Endothelial cell (in vitro differentiated cells): ENCODE data around the gene PMM1. TPM values are rescaled to one million over a fixed set of nuclear protein-coding genes. Genes with fewer than 3 reads are reported as not detected.

ENCODE experiments used
- DNase-seq: peaks from one replicate; pipeline ENCODE4 v3.0.0; 2021; ENCODE audit warnings: low spot score
- H3K27ac Mint-ChIP-seq: one replicate; pipeline ENCODE4 v1.8.0; 2021; ENCODE audit warnings: mixed read lengths, inconsistent platforms; ENCODE audit not compliant: unreplicated experiment
- H3K27me3 Mint-ChIP-seq: one replicate; pipeline ENCODE4 v1.8.0; 2021; ENCODE audit warnings: mild to moderate bottlenecking, moderate library complexity, mixed read lengths, inconsistent platforms; ENCODE audit not compliant: unreplicated experiment
- H3K36me3 Mint-ChIP-seq: one replicate; pipeline ENCODE4 v1.8.0; 2021; ENCODE audit warnings: mild to moderate bottlenecking, low read depth, mixed read lengths, inconsistent platforms; ENCODE audit not compliant: unreplicated experiment
- H3K4me1 Mint-ChIP-seq: one replicate; pipeline ENCODE4 v1.8.0; 2021; ENCODE audit warnings: mild to moderate bottlenecking, mixed read lengths, inconsistent platforms; ENCODE audit not compliant: unreplicated experiment
- H3K4me3 Mint-ChIP-seq: one replicate; pipeline ENCODE4 v1.8.0; 2021; ENCODE audit warnings: mild to moderate bottlenecking, mixed read lengths, inconsistent platforms; ENCODE audit not compliant: unreplicated experiment
- H3K9me3 Mint-ChIP-seq: one replicate; pipeline ENCODE4 v1.8.0; 2021; ENCODE audit warnings: mixed read lengths, inconsistent platforms; ENCODE audit not compliant: unreplicated experiment
- total RNA-seq: library from RNA; stranded (reverse); fragmentation: NEBNext Ultra II Directional; extraction: Animal tissue kit (Norgen Biotek cat#: 25700); gene quantifications from one replicate; pipeline ENCODE4 v1.2.1, GENCODE V29; 2021; ENCODE audit not compliant: unreplicated experiment
- TF ChIP-seq, protein P1 (sequence below): fragments of 200-600 bp; sonication (generic); IDR thresholded peaks from one replicate; pipeline ENCODE4 v1.5.0; 2021; ENCODE audit warnings: antibody characterized with exemption; ENCODE audit not compliant: unreplicated experiment

The PMM1 gene
- total RNA-seq, 1 donor from 2014 or later: 6.0 TPM

DNA sequence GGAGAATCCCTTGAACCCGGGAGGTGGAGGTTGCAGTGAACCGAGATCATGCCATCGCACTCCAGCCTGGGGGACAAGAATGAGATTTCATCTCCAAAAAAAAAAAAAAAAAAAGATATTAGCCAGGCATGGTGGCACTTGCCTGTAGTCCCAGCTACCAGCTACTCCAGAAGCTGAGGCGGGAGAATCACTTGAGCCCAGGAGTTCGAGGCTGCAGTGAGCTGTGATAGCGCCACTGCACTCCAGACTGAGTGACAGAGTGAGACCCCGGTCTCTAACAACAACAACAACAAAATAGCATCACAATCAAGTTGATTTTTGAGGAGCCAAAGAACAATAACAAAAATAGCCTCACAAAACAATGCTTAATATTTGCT, 2.3 kb downstream of the PMM1 start:
- H3K36me3 Mint-ChIP-seq: no peaks in the 10 kb centered on the region
- no peak overlapping the region for H3K27ac Mint-ChIP-seq
- H3K4me3 Mint-ChIP-seq: no peak overlapping the region
- H3K4me1 Mint-ChIP-seq: peaks cover 2% of the 10 kb centered on the region
- H3K27me3 Mint-ChIP-seq: peaks cover 9% of the 10 kb centered on the region
- no peak for DNase-seq
- TF ChIP-seq, protein P1, sequence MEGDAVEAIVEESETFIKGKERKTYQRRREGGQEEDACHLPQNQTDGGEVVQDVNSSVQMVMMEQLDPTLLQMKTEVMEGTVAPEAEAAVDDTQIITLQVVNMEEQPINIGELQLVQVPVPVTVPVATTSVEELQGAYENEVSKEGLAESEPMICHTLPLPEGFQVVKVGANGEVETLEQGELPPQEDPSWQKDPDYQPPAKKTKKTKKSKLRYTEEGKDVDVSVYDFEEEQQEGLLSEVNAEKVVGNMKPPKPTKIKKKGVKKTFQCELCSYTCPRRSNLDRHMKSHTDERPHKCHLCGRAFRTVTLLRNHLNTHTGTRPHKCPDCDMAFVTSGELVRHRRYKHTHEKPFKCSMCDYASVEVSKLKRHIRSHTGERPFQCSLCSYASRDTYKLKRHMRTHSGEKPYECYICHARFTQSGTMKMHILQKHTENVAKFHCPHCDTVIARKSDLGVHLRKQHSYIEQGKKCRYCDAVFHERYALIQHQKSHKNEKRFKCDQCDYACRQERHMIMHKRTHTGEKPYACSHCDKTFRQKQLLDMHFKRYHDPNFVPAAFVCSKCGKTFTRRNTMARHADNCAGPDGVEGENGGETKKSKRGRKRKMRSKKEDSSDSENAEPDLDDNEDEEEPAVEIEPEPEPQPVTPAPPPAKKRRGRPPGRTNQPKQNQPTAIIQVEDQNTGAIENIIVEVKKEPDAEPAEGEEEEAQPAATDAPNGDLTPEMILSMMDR: no peak
- H3K9me3 Mint-ChIP-seq: no peaks in the 10 kb centered on the region

DNA sequence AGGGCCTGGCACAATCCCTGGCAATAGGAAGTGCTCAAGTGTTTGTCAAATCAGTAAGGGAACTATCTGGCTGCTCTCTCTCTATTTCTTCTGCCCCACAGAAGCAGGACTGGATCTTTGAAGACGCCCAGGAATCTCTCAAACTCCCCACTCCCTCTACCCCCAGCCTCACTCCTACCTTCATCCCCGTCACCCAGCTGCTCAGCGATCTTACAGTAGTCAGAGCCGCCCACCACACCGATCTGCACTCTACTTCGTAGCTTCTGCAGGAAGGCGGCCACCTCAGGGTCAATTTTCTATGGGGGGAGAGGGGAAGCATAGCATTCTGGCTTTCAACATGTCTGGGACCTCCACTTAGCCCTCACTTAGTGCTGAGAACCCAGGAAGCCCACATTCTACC, 3.7 kb downstream of the PMM1 start:
- H3K27ac Mint-ChIP-seq: no peak overlapping the region
- TF ChIP-seq, protein P1: no peak
- H3K36me3 Mint-ChIP-seq: no peaks in the 10 kb centered on the region
- peaks cover 3% of the 10 kb centered on the region for H3K4me1 Mint-ChIP-seq
- no peak for DNase-seq
- no peaks in the 10 kb centered on the region for H3K9me3 Mint-ChIP-seq
- peaks cover 7% of the 10 kb centered on the region for H3K27me3 Mint-ChIP-seq
- no peak overlapping the region for H3K4me3 Mint-ChIP-seq

DNA sequence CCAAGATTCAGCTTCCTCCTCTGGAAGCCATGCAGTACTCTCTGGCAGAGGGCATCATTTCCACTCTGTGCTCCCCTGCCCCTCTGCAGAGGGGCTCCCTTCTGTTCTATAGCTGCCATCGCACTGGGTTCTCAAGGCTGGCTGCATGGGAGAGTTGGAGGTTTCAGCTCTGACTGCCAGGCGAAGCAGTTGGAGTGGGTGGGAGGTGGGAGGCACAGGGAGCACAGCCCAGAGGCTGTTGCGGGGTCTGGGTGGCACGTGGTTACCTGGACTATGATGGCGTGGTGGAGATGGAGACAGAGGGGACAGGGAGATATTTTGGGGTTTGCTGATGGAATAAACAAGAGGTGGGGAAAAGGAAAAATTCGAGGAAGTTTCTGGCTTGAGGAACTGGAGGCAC, 4.8 kb downstream of the PMM1 start:
- no peaks in the 10 kb centered on the region for H3K9me3 Mint-ChIP-seq
- H3K4me3 Mint-ChIP-seq: no peak overlapping the region
- TF ChIP-seq, protein P1: no peak
- DNase-seq: no peak
- H3K27me3 Mint-ChIP-seq: peaks cover 7% of the 10 kb centered on the region
- H3K27ac Mint-ChIP-seq: no peak overlapping the region
- H3K4me1 Mint-ChIP-seq: peaks cover 3% of the 10 kb centered on the region
- H3K36me3 Mint-ChIP-seq: no peaks in the 10 kb centered on the region

DNA sequence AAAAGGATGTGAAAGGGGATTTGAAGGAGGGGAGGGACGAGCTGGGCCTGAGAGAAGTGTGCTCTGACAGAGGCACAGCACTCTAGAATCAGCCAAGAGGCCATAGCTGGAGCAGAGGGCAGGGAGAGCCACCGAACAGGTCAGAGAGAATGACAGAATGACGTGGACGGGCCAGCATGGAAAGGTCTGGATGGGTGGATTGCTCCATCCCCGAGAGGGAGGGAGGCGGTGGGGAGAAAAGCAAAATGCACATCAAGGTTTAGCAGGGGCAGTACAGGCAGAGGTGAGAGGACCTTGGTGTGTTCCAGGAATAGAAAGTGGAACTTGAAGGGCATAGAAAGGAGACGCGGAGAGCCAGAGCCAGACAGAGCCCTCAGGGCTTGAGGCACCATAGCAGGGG, 6.9 kb downstream of the PMM1 start:
- Mint-ChIP-seq H3K4me1 (peaks cover 3% of the 10 kb centered on the region), H3K9me3 (no peaks in the 10 kb centered on the region), H3K36me3 (no peaks in the 10 kb centered on the region), H3K4me3 (no peak overlapping the region), H3K27ac (no peak overlapping the region), H3K27me3 (peaks cover 5% of the 10 kb centered on the region)
- TF ChIP-seq, protein P1: no peak
- no peak for DNase-seq

DNA sequence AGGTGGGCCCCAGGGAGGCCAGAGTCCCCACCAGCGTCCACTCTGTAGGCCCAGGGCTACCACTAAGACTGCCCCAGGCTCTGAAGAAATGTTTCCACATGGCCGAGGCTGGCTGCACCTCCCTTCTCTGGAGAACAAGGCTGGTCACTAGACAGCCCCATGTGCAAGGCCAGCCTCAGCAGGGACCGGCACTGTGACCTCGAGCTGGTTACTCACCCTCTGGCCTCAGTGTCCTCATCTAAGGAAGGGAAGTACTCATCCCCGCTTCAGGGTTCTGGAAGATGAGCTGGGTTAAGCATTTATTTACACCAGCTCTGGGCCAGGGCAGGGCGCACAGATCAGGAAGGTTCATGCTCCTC, 9.7 kb downstream of the PMM1 start:
- Mint-ChIP-seq H3K4me1 (peaks cover 3% of the 10 kb centered on the region), H3K36me3 (no peaks in the 10 kb centered on the region), H3K4me3 (no peak overlapping the region), H3K27ac (no peak overlapping the region), H3K9me3 (no peaks in the 10 kb centered on the region), H3K27me3 (peaks cover 2% of the 10 kb centered on the region)
- DNase-seq: no peak
- TF ChIP-seq, protein P1: no peak
